Tibial nerve (tissue), 4 donors: ENCODE measurements around the gene ARHGAP33.

Source experiments
- CTCF ChIP-seq, 5 experiments: fragments of 200-600 bp in 3 of 5; fragments of 450-650 bp in 2 of 5; sonication (generic) in 3 of 5; IDR thresholded peaks; one replicate each; pipeline ENCODE4 v1.5.1; 2016 to 2019; ENCODE audit warnings: antibody characterized with exemption in 5 of 5, mild to moderate bottlenecking in 3 of 5, moderate library complexity in 2 of 5
- EP300 ChIP-seq, 2 donors: sonication (generic); formaldehyde crosslinking; IDR thresholded peaks; one replicate each; pipeline ENCODE4 v1.6.1; 2017; ENCODE audit warnings: antibody characterized with exemption in 2 of 2, mild to moderate bottlenecking in 1 of 2
- POLR2A ChIP-seq, 2 donors: fragments of 450-650 bp; IDR thresholded peaks; one replicate each; pipeline ENCODE4 v1.6.1; 2017; ENCODE audit warnings: antibody characterized with exemption in 2 of 2, mild to moderate bottlenecking in 2 of 2, moderate library complexity in 2 of 2

DNA sequence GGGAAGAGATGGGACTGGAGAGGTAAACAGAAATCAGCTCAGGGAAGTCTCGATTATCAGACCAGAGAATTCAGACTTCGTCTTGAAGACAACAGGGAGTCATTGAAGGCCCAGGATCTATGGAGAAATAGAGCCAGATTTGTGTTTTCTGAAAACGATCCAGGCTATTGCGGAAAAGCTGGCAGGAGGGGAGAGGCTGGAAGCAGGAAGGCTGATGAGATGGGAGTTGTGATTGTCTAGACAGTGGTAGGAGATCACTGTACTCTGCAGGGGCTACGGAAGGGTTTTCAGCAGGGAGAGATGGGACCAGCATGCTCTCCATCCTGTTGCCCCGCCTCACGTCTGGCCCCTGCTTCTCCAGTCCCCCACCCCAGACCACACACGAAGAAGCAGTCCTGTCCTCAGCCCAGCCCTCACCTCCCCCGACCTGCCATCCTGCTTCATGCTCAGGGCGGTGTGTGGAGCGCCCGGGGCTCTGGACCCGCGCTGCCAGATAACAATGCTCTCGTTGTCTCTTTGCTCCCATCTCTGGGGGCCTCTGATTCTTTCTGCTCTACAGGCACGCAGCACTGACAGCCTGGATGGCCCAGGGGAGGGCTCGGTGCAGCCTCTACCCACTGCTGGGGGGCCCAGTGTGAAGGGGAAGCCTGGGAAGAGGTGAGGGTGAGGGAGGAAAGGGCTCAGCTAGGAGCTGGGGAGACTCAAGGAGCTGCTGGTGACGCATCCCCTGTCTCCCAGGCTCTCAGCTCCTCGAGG lies 1.9 kb downstream of the ARHGAP33 start:
- TF ChIP-seq CTCF (IDR thresholded peaks at IDR 0.05): no peak
- TF ChIP-seq POLR2A (IDR thresholded peaks at IDR 0.05): no peak
- TF ChIP-seq EP300 (IDR thresholded peaks at IDR 0.05): no peak
